Vagina (tissue), 2 donors: ENCODE results near the gene ROR2. TPM values are rescaled to one million over a fixed set of nuclear protein-coding genes. Genes with fewer than 3 reads are reported as not detected.
A peak's percentile ranks its signal among the peaks of the same experiment; 100 is the strongest.

Experiments used
- DNase-seq, 2 donors: peaks; one replicate each; pipeline ENCODE4 v3.0.0-alpha.2; 2017; ENCODE audit errors: extremely low spot score in 2 of 2
- H3K27ac ChIP-seq: fragments of 200-600 bp; sonication (generic); one replicate; pipeline ENCODE4 v1.5.1; 2019
- H3K27me3 ChIP-seq: fragments of 200-600 bp; sonication (generic); one replicate; pipeline ENCODE4 v1.5.1; 2019
- H3K36me3 ChIP-seq, 2 donors: fragments of 200-600 bp; sonication (generic); one replicate each; pipeline ENCODE4 v1.5.1; 2017 to 2019
- H3K4me1 ChIP-seq: fragments of 200-600 bp; sonication (generic); one replicate; pipeline ENCODE4 v1.5.1; 2019
- H3K4me3 ChIP-seq, 2 donors: fragments of 200-600 bp; sonication (generic); 1 replicate in 1 of 2; 2 replicates in 1 of 2; pipeline ENCODE4 v1.5.1; 2016 to 2019
- H3K9me3 ChIP-seq: fragments of 200-600 bp; sonication (generic); one replicate; pipeline ENCODE4 v1.5.1; 2019
- CTCF ChIP-seq, 3 experiments: fragments of 450-650 bp in 2 of 3; fragments of 200-600 bp in 1 of 3; sonication (generic) in 1 of 3; IDR thresholded peaks; one replicate each; pipeline ENCODE4 v1.5.1; 2017 to 2019; ENCODE audit warnings: antibody characterized with exemption in 3 of 3, mild to moderate bottlenecking in 2 of 3, moderate library complexity in 2 of 3
- POLR2A ChIP-seq, 2 donors: fragments of 450-650 bp; IDR thresholded peaks; one replicate each; pipeline ENCODE4 v1.6.1; 2017; ENCODE audit warnings: antibody characterized with exemption in 2 of 2, mild to moderate bottlenecking in 2 of 2, moderate library complexity in 2 of 2
- POLR2AphosphoS5 ChIP-seq, 2 donors: sonication (generic); formaldehyde crosslinking; IDR thresholded peaks; one replicate each; pipeline ENCODE4 v1.9.0; 2017; ENCODE audit warnings: antibody characterized with exemption in 2 of 2, mild to moderate bottlenecking in 2 of 2, low read depth in 1 of 2; ENCODE audit not compliant: insufficient read depth in 1 of 2
- intact Hi-C: fragments of 100-400 bp; cut with DNase I; formaldehyde crosslinking; loops from one replicate; pipeline ENCODE4 v1.15.1; 2023
- total RNA-seq: library from RNA; depleted of rRNA; stranded (reverse); fragments of >200 nt; gene quantifications from one replicate; pipeline ENCODE4 v1.2.3, GENCODE V29; 2016

Gene ROR2
- total RNA-seq, 1 donor from 2014 or later: 22.3 TPM

- peaks cover 0 to 30% of the 10 kb centered on the region in 2 donors for H3K36me3 ChIP-seq
- H3K4me3 ChIP-seq: no peak overlapping the region
- no peaks in the 10 kb centered on the region for H3K9me3 ChIP-seq
- no peak for DNase-seq
- no peak for TF ChIP-seq POLR2AphosphoS5 (IDR thresholded peaks at IDR 0.05; ENCODE audit: insufficient read depth in 1 of 2, low read depth in 1 of 2)
- TF ChIP-seq CTCF (IDR thresholded peaks at IDR 0.05): no peak
- no peak for TF ChIP-seq POLR2A (IDR thresholded peaks at IDR 0.05)
- intact Hi-C loops: no loop called here
- H3K27ac ChIP-seq: no peak overlapping the region
- H3K4me1 ChIP-seq: peaks cover 17% of the 10 kb centered on the region
- H3K27me3 ChIP-seq: no peaks in the 10 kb centered on the region
Measured at GRCh38 chr9:91725651-91726050, 224.4 kb downstream of the ROR2 start.

GRCh38 chr9:91724609-91725505 is 225.2 kb downstream of the ROR2 start:
- Histone ChIP-seq H3K4me1 (peaks cover 18% of the 10 kb centered on the region), H3K4me3 (no peak overlapping the region), H3K27me3 (no peaks in the 10 kb centered on the region), H3K36me3 (peaks cover 0 to 30% of the 10 kb centered on the region in 2 donors), H3K27ac (no peak overlapping the region), H3K9me3 (no peaks in the 10 kb centered on the region)
- peak in 1 of 2 donors; percentile 93 for DNase-seq
- intact Hi-C loops: no loop called here
- TF ChIP-seq POLR2AphosphoS5 (IDR thresholded peaks at IDR 0.05; ENCODE audit: insufficient read depth in 1 of 2, low read depth in 1 of 2): no peak
- TF ChIP-seq POLR2A (IDR thresholded peaks at IDR 0.05): no peak
- TF ChIP-seq CTCF (IDR thresholded peaks at IDR 0.05): no peak

- intact Hi-C loops: no loop called here
- Histone ChIP-seq H3K4me3 (no peak overlapping the region), H3K9me3 (no peaks in the 10 kb centered on the region), H3K36me3 (peaks cover 0 to 30% of the 10 kb centered on the region in 2 donors), H3K4me1 (peaks cover 10% of the 10 kb centered on the region), H3K27ac (no peak overlapping the region), H3K27me3 (no peaks in the 10 kb centered on the region)
- DNase-seq: peak in 1 of 2 donors; percentile 89
- TF ChIP-seq POLR2A (IDR thresholded peaks at IDR 0.05) (no peak), CTCF (IDR thresholded peaks at IDR 0.05) (no peak), POLR2AphosphoS5 (IDR thresholded peaks at IDR 0.05; ENCODE audit: insufficient read depth in 1 of 2, low read depth in 1 of 2) (no peak)
Measured at GRCh38 chr9:91724068-91724440, 226.0 kb downstream of the ROR2 start.

GRCh38 chr9:91723420-91724067 is 226.5 kb downstream of the ROR2 start:
- Histone ChIP-seq H3K4me1 (peaks cover 9% of the 10 kb centered on the region), H3K9me3 (no peaks in the 10 kb centered on the region), H3K27me3 (no peaks in the 10 kb centered on the region), H3K36me3 (peaks cover 0 to 30% of the 10 kb centered on the region in 2 donors), H3K27ac (no peak overlapping the region), H3K4me3 (no peak overlapping the region)
- intact Hi-C loops: no loop called here
- DNase-seq: no peak
- no peak for TF ChIP-seq POLR2A (IDR thresholded peaks at IDR 0.05)
- TF ChIP-seq POLR2AphosphoS5 (IDR thresholded peaks at IDR 0.05; ENCODE audit: insufficient read depth in 1 of 2, low read depth in 1 of 2): no peak
- TF ChIP-seq CTCF (IDR thresholded peaks at IDR 0.05): no peak
